ENCODE results near the gene LMO1. TPM values are rescaled to one million over a fixed set of nuclear protein-coding genes. Genes with fewer than 3 reads are reported as not detected.

The LMO1 gene
- not detected for total RNA-seq

DNA sequence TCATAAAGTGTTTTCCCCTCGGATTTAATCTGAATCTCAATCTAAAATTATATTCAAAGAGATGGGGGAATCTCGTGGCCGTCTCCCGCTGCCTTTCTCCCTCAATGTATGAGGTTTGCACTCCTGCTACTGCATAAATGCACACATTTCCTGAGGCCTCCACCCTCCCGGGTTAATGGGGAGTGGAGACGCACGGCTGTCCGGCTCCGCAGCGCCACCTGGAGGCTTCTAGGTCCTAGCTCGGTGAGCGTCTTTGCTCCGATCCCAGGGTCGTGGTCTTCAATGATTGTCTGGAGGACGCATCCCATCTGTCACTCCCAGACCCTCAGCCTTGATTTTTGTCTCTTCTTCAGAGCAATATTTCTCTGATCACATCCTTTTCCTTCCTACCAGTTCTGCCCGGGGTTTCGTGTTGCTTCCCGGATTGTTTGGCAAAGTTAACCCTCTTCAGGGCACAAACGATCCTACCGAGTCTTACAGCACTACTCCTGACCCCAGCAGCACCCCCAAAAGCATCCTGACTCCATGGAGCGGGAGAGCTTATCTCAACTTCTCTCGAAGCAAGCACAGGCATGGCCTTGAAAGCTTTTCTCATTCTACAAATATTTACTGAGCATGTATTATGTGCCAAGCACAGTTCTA is at the start of gene LMO1:
LMO1 (minus strand) TSS at position 110 of the 642 bp plus-strand sequence. CDS start 516 bp downstream, outside the sequence.
- ATAC-seq (replicated peaks): peak; percentile 83
- Mint-ChIP-seq H3K36me3 (ENCODE audit: low read depth) (no peaks in the 10 kb centered on the region), H3K9me3 (no peaks in the 10 kb centered on the region), H3K4me1 (peaks cover 6% of the 10 kb centered on the region), H3K27me3 (peaks cover 52% of the 10 kb centered on the region), H3K4me3 (peak within 1 kb of the TSS; percentile 63), H3K27ac (no peak within 1 kb of the TSS)

DNA sequence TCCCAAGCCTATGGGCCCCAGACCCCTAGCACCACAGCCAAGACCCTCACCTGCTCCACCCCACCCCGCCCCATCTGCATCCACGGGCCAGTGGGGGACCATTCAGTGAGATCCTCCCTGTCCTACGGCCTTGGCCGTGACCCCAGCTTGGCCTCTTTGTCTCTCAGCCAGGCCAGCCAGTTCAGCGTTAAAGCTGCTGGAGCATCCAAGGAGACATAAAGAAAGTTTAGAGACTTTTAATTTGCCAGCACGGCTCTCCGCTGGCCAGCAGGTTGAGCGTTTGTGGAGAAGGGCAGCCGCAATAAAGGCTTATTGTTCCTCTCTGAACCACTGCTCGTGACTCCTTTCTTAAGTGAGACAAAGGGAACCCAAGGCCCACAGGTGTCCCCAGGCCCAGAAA is 49.3 kb upstream of the LMO1 start:
- H3K36me3 Mint-ChIP-seq (ENCODE audit: low read depth): no peaks in the 10 kb centered on the region

DNA sequence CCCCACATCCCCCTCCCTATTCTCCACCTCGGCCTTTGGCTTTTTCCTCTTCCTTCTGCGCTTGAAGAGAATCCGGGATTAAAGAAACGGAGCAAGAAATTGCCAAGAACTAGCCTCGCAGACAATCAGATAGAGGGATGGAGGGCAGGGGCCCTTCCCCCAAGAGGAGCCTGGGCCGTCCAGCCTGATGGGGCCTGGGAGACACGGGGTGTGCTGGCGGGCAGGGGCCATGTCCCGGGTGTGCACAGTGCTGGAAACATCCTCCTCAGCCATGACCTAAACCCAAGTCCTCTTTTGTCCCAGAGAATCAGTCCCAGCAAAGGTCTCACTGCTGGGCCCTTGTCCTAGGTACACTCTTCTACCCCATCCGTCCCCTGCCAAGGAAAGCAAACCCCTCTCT is 47.7 kb upstream of the LMO1 start:
- no peak for ATAC-seq (replicated peaks)
- no peaks in the 10 kb centered on the region for H3K9me3 Mint-ChIP-seq
- H3K4me1 Mint-ChIP-seq: no peaks in the 10 kb centered on the region
- no peak overlapping the region for H3K4me3 Mint-ChIP-seq
- no peaks in the 10 kb centered on the region for H3K36me3 Mint-ChIP-seq (ENCODE audit: low read depth)
- no peak overlapping the region for H3K27ac Mint-ChIP-seq
- H3K27me3 Mint-ChIP-seq: no peaks in the 10 kb centered on the region

More for the DNA sequence above, 49.3 kb upstream of the LMO1 start:
- Mint-ChIP-seq H3K27me3 (no peaks in the 10 kb centered on the region), H3K4me3 (no peak overlapping the region), H3K4me1 (no peaks in the 10 kb centered on the region), H3K27ac (no peak overlapping the region), H3K9me3 (no peaks in the 10 kb centered on the region)
- no peak for ATAC-seq (replicated peaks)

DNA sequence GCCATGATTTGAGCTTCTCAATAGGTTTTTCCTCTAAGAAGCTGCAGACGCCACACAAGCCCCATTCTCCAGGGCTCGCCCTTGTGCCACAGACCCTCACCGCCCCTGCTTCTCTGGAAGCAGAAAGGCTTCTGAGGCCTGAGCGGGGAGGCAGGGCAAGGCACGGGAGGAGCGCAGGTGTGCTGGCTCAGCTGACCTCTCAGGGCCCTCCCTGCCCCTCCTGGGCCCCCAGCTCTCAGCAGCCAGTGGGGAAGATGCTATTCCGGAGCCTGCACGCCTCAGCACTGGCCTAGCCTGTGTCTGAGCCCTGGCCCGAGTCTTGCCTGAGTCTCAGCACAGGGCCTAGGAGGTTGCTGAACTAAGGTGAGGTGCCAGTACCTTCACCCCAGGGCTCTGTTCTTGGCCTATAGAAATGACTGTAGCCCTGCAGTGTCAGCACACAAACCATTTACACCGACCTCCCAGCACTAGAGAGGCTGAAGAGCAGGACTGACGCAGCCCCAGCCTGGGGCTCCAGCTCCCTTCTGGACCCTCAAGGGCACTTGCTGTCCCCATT is 47.1 kb upstream of the LMO1 start:
- H3K36me3 Mint-ChIP-seq (ENCODE audit: low read depth): no peaks in the 10 kb centered on the region
- H3K9me3 Mint-ChIP-seq: no peaks in the 10 kb centered on the region
- no peaks in the 10 kb centered on the region for H3K4me1 Mint-ChIP-seq
- no peaks in the 10 kb centered on the region for H3K27me3 Mint-ChIP-seq
- ATAC-seq (replicated peaks): no peak
- H3K4me3 Mint-ChIP-seq: no peak overlapping the region
- no peak overlapping the region for H3K27ac Mint-ChIP-seq

DNA sequence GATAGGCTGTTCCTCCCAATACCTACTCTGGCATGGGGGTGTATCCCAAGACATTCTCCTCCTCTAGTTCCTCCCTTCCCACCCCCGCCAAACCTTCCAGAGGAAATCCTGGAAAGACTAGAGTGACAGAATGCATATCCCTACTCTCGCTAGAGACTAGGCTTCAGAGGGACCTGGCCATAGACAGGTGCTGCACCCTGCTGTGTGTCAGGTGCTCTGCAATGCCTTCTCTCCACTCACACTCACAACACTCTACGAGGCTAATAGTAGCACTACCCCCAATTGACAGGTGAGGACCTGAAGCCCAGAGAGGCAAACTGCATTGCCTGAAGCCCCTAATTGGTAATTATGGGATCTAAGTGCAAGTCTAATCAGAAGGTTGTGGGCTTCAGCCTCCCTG is 46.2 kb upstream of the LMO1 start:
- Mint-ChIP-seq H3K36me3 (ENCODE audit: low read depth) (no peaks in the 10 kb centered on the region), H3K4me3 (no peak overlapping the region), H3K4me1 (no peaks in the 10 kb centered on the region), H3K9me3 (no peaks in the 10 kb centered on the region), H3K27ac (no peak overlapping the region), H3K27me3 (no peaks in the 10 kb centered on the region)
- no peak for ATAC-seq (replicated peaks)

DNA sequence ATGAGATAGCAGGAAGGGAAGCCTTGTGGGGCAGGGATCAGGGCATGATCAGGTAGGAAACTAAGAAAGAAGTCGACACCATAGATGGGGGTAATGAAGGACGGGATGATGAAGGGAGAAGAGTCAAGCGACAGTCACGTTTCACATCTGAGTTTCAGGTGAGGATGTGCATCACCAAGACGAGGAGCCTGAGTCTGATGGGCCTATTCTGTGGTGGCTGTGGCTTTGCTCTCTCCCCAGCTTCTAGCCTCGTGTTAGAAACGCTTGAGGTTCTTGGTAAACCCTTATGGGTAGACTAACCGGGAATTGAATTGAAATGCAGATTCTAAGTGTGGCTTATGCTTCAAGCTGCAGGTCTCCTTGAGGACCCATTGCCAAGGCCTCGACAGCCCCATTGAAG is 45.6 kb upstream of the LMO1 start:
- Mint-ChIP-seq H3K27ac (no peak overlapping the region), H3K36me3 (ENCODE audit: low read depth) (no peaks in the 10 kb centered on the region), H3K27me3 (no peaks in the 10 kb centered on the region), H3K4me1 (no peaks in the 10 kb centered on the region), H3K4me3 (no peak overlapping the region), H3K9me3 (no peaks in the 10 kb centered on the region)
- ATAC-seq (replicated peaks): peak; percentile 24

DNA sequence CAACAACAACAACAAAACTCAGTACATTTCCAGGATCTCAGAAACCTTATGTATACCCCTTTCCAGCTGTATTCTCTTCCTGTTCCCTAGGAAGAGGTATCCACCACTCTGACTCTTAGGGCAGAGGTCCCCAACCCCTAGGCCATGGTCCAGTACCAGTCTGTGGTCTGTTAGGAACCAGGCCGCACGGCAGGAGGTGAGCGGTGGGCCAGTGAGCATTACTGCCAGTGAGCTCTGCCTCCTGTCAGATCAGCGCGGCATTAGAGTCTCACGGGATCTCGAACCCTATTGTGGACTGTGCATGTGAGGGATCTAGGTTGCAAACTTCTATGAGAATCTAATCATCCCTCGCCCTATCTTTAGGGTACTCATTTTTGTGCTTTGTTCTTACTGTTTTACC is 43.9 kb upstream of the LMO1 start:
- ATAC-seq (replicated peaks): no peak
- H3K4me1 Mint-ChIP-seq: no peaks in the 10 kb centered on the region
- no peaks in the 10 kb centered on the region for H3K36me3 Mint-ChIP-seq (ENCODE audit: low read depth)
- H3K9me3 Mint-ChIP-seq: peaks cover 5% of the 10 kb centered on the region
- no peak overlapping the region for H3K27ac Mint-ChIP-seq
- peaks cover 5% of the 10 kb centered on the region for H3K27me3 Mint-ChIP-seq
- H3K4me3 Mint-ChIP-seq: no peak overlapping the region

DNA sequence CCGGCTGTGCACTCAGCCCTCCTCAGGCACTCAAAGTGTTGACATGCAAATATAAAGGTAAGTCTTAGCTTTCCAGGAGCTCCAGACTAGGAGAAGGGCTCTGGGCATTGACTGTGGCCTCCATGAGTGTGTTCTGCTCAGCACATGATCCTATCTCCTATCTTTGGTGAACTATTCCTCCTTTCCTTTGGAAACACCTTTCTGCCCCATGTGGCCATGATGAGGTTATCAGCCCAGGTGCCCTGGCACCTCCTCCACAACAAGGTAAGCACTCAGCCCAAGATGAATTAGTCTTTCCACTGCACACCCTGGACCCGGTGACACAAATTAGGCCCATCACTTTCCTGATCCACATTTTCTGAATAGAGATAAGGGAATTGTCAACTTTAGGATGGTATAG is 37.9 kb upstream of the LMO1 start:
- peaks cover 9% of the 10 kb centered on the region for H3K9me3 Mint-ChIP-seq
- H3K27ac Mint-ChIP-seq: no peak overlapping the region
- no peak overlapping the region for H3K4me3 Mint-ChIP-seq
- no peak for ATAC-seq (replicated peaks)
- no peaks in the 10 kb centered on the region for H3K4me1 Mint-ChIP-seq
- no peaks in the 10 kb centered on the region for H3K36me3 Mint-ChIP-seq (ENCODE audit: low read depth)
- peaks cover 23% of the 10 kb centered on the region for H3K27me3 Mint-ChIP-seq

DNA sequence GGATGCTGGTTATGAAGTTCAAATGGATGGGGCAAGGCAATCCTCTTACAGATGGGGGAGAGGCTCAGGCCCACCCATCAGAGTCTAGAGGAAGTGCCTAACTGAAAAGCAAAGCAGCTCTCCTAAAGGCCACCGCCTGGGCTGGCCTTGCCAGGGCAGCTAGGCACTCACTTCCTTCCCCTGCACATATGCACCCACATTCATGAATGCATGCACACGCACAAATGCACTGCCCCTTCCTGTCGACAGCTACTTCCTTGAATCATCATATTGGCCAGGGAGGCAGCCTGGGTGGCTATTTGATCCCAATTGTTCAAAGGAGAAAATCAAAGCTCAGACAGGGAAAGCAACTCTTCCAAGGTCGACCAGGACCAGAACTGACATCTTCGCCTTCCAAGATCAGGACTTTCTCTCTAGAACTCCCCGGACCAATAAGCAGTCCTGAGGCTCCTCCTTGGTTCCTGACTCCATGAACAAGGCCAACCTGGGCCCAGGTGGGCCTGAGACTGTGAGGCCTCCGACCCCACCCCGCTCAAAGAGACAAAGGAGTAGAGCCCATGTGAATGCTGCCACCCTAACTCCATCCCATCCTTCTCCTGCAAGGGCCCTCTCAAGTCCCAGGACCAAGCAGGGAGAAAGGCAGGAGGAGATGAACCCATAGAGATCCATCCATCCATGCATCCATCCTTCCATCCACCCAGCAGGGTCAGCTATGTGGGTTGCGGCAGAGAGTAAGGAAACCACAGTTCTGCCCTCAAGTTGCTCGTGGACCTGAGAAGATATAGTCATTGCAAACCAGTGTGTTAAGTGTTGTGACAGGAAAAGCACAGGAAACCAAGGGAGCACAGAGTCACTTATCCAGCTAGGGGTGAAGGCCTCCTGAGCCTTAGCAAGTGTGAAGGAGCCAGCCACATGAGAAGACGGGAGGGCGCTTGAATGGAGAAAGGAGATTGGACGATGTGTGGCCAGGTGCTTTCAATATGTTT is 35.4 kb upstream of the LMO1 start:
- H3K27ac Mint-ChIP-seq: no peak overlapping the region
- H3K9me3 Mint-ChIP-seq: peaks cover 9% of the 10 kb centered on the region
- no peaks in the 10 kb centered on the region for H3K36me3 Mint-ChIP-seq (ENCODE audit: low read depth)
- H3K27me3 Mint-ChIP-seq: peaks cover 23% of the 10 kb centered on the region
- no peak for ATAC-seq (replicated peaks)
- H3K4me3 Mint-ChIP-seq: no peak overlapping the region
- no peaks in the 10 kb centered on the region for H3K4me1 Mint-ChIP-seq

DNA sequence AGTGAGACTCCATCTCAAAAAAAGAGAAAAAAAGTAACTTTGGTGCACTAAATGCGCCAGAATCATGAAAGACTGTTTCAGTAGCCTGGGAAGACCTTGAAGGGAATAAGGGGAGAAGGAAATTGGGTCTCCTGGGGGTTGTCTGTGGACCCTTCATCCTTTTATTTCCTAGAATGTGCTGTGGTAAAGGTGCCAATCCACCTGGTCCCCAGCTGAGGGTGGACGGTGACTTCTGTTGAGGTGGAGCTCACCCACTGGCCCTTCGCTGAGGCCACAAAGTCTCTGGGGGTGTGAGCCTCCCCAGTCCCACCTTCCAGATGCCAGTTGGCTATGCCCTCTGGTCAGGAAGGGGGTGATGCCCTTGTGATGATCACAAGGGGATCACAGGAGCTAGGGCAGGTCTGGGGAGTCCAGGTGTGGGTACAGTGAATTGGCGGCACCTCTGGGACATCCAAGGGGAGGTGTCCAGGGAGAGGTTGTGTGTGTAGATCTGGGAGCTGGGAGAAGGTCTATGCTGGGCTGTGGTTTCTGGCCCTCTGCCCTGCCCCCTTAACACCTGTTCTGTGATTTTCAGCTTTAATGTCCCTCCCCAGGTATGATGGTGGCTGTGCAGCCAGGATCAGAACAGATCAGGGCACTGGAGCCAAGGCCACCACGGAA is 34.2 kb upstream of the LMO1 start:
- Mint-ChIP-seq H3K27me3 (peaks cover 21% of the 10 kb centered on the region), H3K9me3 (peaks cover 7% of the 10 kb centered on the region), H3K27ac (no peak overlapping the region), H3K4me1 (no peaks in the 10 kb centered on the region), H3K4me3 (no peak overlapping the region), H3K36me3 (ENCODE audit: low read depth) (no peaks in the 10 kb centered on the region)
- no peak for ATAC-seq (replicated peaks)

DNA sequence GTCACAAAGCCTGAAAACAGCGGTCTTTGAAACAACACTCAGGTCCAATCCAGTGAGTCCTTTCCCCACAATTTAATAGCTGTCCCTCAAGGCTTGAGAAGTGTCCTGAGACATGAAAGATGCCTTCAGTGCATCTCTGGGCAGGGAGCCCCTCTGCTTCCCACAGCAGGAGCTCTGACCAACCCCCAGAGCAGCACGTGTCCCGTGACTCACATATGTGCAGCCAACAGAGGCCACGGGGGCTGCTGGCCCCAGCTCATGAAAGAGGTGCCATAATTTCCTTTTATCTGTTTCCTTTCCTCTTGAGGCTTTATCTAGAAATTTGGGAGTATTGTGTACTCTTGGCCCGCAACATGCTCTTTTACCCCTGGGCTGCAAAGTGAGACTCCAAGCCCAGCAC is 33.2 kb upstream of the LMO1 start:
- no peak for ATAC-seq (replicated peaks)
- peaks cover 12% of the 10 kb centered on the region for H3K27me3 Mint-ChIP-seq
- no peaks in the 10 kb centered on the region for H3K9me3 Mint-ChIP-seq
- no peak overlapping the region for H3K27ac Mint-ChIP-seq
- H3K4me3 Mint-ChIP-seq: no peak overlapping the region
- H3K36me3 Mint-ChIP-seq (ENCODE audit: low read depth): no peaks in the 10 kb centered on the region
- H3K4me1 Mint-ChIP-seq: no peaks in the 10 kb centered on the region

DNA sequence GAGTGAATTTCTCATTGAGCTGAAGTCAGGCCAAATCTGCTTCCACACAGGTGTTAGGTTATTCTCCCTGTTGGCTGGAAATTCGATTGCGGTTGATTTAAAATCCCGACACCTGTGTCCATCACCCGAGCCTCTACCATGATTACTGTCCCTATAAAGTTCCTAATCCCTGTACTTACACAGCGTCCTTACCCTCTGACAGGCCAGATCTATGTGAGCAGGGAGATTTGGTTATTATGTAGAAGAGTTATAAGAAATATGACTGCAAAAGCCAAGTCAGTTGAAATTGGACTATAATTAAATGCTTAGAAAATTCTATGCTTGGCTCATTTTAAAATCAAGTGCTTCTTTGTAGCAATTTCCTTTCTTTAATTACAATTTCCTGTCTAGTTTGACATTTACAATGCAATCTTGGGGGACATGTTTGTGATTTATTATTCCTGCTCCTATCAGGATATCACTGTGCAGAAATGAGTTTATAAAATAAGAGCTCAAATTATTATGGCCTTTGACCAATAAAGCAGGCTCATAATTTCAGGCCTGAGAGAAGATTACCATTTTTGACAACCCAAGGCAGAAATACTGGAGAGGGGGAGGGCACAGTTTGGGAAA is 32.5 kb upstream of the LMO1 start:
- no peak for ATAC-seq (replicated peaks)
- no peak overlapping the region for H3K27ac Mint-ChIP-seq
- no peaks in the 10 kb centered on the region for H3K36me3 Mint-ChIP-seq (ENCODE audit: low read depth)
- no peaks in the 10 kb centered on the region for H3K4me1 Mint-ChIP-seq
- no peaks in the 10 kb centered on the region for H3K9me3 Mint-ChIP-seq
- peaks cover 12% of the 10 kb centered on the region for H3K27me3 Mint-ChIP-seq
- no peak overlapping the region for H3K4me3 Mint-ChIP-seq

DNA sequence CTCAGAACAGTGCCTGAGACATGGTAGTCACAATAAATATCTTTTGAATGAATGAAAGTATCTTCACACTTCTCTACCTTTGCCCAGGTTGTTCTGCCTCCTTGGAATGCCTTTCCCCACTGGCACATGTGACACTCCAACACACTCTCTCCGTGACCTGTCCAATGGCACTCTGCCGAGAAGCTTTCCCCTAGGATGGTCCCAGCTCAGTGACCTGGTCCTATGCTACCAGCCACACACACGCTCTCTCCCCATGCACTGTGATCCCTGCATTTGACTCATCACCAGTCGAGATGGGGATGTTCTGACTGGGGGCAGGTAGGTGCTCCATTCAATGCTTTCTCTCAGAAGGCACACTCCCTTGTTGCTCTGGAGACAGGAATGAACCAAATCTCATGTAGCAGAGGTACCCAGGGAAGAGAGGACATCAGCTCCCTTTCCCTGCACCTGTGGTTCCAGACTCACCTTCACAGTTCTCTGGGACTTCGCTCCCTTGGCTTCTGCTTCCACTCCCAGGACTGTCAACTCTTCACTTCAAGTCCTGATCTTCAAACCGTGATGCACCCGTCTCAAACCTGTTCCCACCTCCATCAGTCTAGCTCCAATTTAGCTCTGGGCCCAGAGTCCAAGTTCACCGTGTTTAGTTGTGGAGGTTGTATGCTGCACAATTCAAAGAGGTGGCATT is 30.7 kb upstream of the LMO1 start:
- Mint-ChIP-seq H3K4me1 (no peaks in the 10 kb centered on the region), H3K36me3 (ENCODE audit: low read depth) (no peaks in the 10 kb centered on the region), H3K4me3 (no peak overlapping the region), H3K27ac (no peak overlapping the region), H3K27me3 (peaks cover 6% of the 10 kb centered on the region), H3K9me3 (no peaks in the 10 kb centered on the region)
- ATAC-seq (replicated peaks): no peak

DNA sequence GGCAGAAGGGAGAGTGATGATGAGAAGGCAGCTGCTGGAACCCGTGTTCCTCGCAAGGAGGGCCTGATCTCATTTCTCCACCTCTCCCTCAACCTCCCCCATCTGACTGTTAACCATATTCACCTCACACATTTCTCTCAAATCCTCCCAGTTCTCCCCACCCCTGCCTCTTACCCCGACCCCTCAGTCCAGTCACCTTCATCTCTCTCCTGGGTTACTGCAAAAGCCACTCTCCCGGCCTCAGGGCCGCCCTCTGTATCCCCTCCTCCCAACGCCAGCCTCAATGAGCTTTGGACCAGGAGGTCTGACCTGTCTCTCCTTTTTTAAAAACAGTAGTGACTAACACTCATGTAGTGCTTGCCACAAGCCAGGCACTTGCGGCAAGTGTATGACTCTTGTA is 29.5 kb upstream of the LMO1 start:
- Mint-ChIP-seq H3K4me3 (no peak overlapping the region), H3K27me3 (peaks cover 4% of the 10 kb centered on the region), H3K36me3 (ENCODE audit: low read depth) (no peaks in the 10 kb centered on the region), H3K9me3 (no peaks in the 10 kb centered on the region), H3K4me1 (no peaks in the 10 kb centered on the region), H3K27ac (no peak overlapping the region)
- ATAC-seq (replicated peaks): no peak
